IMR-90 (cell line): ENCODE results near the gene TMEM8B. TPM values are rescaled to one million over a fixed set of nuclear protein-coding genes. Genes with fewer than 3 reads are reported as not detected.

Experiments
- ATAC-seq: fragments of 200-7000 bp; cut with Tn5 transposase; 2 replicates; pipeline ENCODE4 v1.9.1; 2020; ENCODE audit warnings: low read depth, mild to moderate bottlenecking, moderate library complexity
- BruUV-seq: library from RNA; stranded (reverse); fragments of 400-500 nt; replicated peaks from 2 replicates; lab custom pipeline; 2021; lab: Mats Ljungman, UMichigan
- CTCF ChIA-PET: fragments of 300-600 bp; formaldehyde crosslinking; extraction: SDS; loops from one replicate; lab custom pipeline; 2021; ENCODE audit warnings: antibody characterized with exemption; lab: Yijun Ruan, JAX
- POLR2A ChIA-PET: fragments of 300-600 bp; sonication (Branson Sonifier 250); formaldehyde crosslinking; loops from one replicate; lab custom pipeline; 2022; ENCODE audit warnings: antibody characterized with exemption; ENCODE audit not compliant: unreplicated experiment; lab: Charles Lee
- DNase-seq: peaks from one replicate; pipeline ENCODE4 v3.0.0; 2013
- H2AFZ ChIP-seq: replicated peaks from 2 replicates; pipeline ENCODE3; 2013; ENCODE audit warnings: low read length, mild to moderate bottlenecking; ENCODE audit not compliant: poor library complexity
- H2AK5ac ChIP-seq: 2 replicates; pipeline ENCODE4 v1.6.1; 2013; ENCODE audit warnings: low read depth, low read length, inconsistent platforms
- H2AK9ac ChIP-seq: replicated peaks from 2 replicates; pipeline ENCODE3; 2013; ENCODE audit warnings: mild to moderate bottlenecking, low read depth, low read length, moderate library complexity; ENCODE audit not compliant: poor library complexity
- H2BK120ac ChIP-seq: 2 replicates; pipeline ENCODE4 v1.6.1; 2013; ENCODE audit warnings: low read depth, low read length, inconsistent platforms
- H2BK15ac ChIP-seq: 3 replicates; pipeline ENCODE4 v1.6.1; 2013; ENCODE audit warnings: low read depth, low read length, inconsistent platforms
- H2BK20ac ChIP-seq: 2 replicates; pipeline ENCODE4 v1.6.1; 2013; ENCODE audit warnings: low read depth, mild to moderate bottlenecking, inconsistent platforms, low read length, moderate library complexity
- H2BK5ac ChIP-seq: 2 replicates; pipeline ENCODE4 v1.6.1; 2013; ENCODE audit warnings: mild to moderate bottlenecking, low read depth, low read length, inconsistent platforms; ENCODE audit not compliant: poor library complexity, severe bottlenecking
- H3K14ac ChIP-seq: replicated peaks from 2 replicates; pipeline ENCODE4 v1.6.1; 2013; ENCODE audit warnings: low read depth, low read length, inconsistent platforms
- H3K18ac ChIP-seq: 2 replicates; pipeline ENCODE4 v1.6.1; 2013; ENCODE audit warnings: low read depth, low read length, control low read depth
- H3K23ac ChIP-seq: 2 replicates; pipeline ENCODE4 v1.6.1; 2013; ENCODE audit warnings: low read depth, low read length, inconsistent platforms
- H3K27ac ChIP-seq: 2 replicates; pipeline ENCODE4 v1.5.1; 2013; ENCODE audit warnings: mild to moderate bottlenecking, control low read depth, low read length; ENCODE audit not compliant: insufficient read depth
- H3K27me3 ChIP-seq: 2 replicates; pipeline ENCODE4 v1.6.1; 2013; ENCODE audit warnings: low read length; ENCODE audit not compliant: control insufficient read depth, insufficient read depth
- H3K36me3 ChIP-seq: 2 replicates; pipeline ENCODE4 v1.6.1; 2013; ENCODE audit warnings: low read length, mixed read lengths; ENCODE audit not compliant: control insufficient read depth, insufficient read depth
- H3K4ac ChIP-seq: 2 replicates; pipeline ENCODE4 v1.6.1; 2013; ENCODE audit warnings: low read depth, low read length, inconsistent platforms
- H3K4me1 ChIP-seq: 2 replicates; pipeline ENCODE4 v1.6.1; 2013; ENCODE audit warnings: low read length, mixed read lengths; ENCODE audit not compliant: control insufficient read depth, insufficient read depth
- H3K4me2 ChIP-seq: 2 replicates; pipeline ENCODE4 v1.6.1; 2013; ENCODE audit warnings: low read depth, mild to moderate bottlenecking, control low read depth, low read length, moderate library complexity
- H3K4me3 ChIP-seq: 2 replicates; pipeline ENCODE4 v1.5.1; 2013; ENCODE audit warnings: low read depth, mild to moderate bottlenecking, control low read depth, low read length, moderate library complexity; ENCODE audit not compliant: insufficient read depth
- H3K56ac ChIP-seq: 2 replicates; pipeline ENCODE4 v1.6.1; 2013; ENCODE audit warnings: low read length, inconsistent platforms; ENCODE audit not compliant: insufficient read depth; ENCODE audit errors: extremely low read depth
- H3K79me1 ChIP-seq, 2 experiments: 2 replicates each; pipeline ENCODE4 v1.6.1; 2013; ENCODE audit warnings: low read length in 2 of 2, inconsistent platforms in 1 of 2, low read depth in 1 of 2
- H3K9ac ChIP-seq: 2 replicates; pipeline ENCODE4 v1.6.1; 2013; ENCODE audit warnings: low read depth, low read length, control low read depth
- H3K9me1 ChIP-seq: 2 replicates; pipeline ENCODE4 v1.6.1; 2013; ENCODE audit warnings: low read length, inconsistent platforms; ENCODE audit not compliant: insufficient read depth
- H3K9me3 ChIP-seq: 2 replicates; pipeline ENCODE4 v1.6.1; 2013; ENCODE audit warnings: low read length; ENCODE audit not compliant: control insufficient read depth, insufficient read depth
- H4K20me1 ChIP-seq: 2 replicates; pipeline ENCODE4 v1.6.1; 2013; ENCODE audit warnings: low read length, inconsistent platforms; ENCODE audit not compliant: insufficient read depth
- H4K5ac ChIP-seq: 2 replicates; pipeline ENCODE4 v1.6.1; 2013; ENCODE audit warnings: mild to moderate bottlenecking, low read depth, low read length, control low read depth
- H4K8ac ChIP-seq, 2 experiments: 2 replicates each; pipeline ENCODE4 v1.6.1; 2013; ENCODE audit warnings: low read depth in 2 of 2, low read length in 2 of 2, control low read depth in 1 of 2, inconsistent platforms in 1 of 2
- H4K91ac ChIP-seq: 2 replicates; pipeline ENCODE4 v1.6.1; 2013; ENCODE audit warnings: low read depth, low read length, inconsistent platforms; ENCODE audit not compliant: insufficient read depth
- BHLHE40 ChIP-seq: fragments of 150-350 bp; IDR thresholded peaks from 2 replicates; pipeline ENCODE4 v1.6.1; 2016; ENCODE audit warnings: mild to moderate bottlenecking, low read depth, low read length
- CEBPB ChIP-seq: IDR thresholded peaks from 2 replicates; pipeline ENCODE4 v1.6.1; 2012; ENCODE audit warnings: low read depth, low read length, improper control_type of control experiment
- CHD1 ChIP-seq: IDR thresholded peaks from 2 replicates; pipeline ENCODE4 v1.6.1; 2012; ENCODE audit warnings: low read depth, low read length, improper control_type of control experiment
- CTCF ChIP-seq: conservative IDR thresholded peaks from 2 replicates; pipeline ENCODE4 v1.5.1; 2012; ENCODE audit warnings: mild to moderate bottlenecking, low read depth, low read length, improper control_type of control experiment
- ELK1 ChIP-seq: fragments of 150-350 bp; IDR thresholded peaks from 2 replicates; pipeline ENCODE4 v1.6.1; 2016; ENCODE audit warnings: low read depth, mild to moderate bottlenecking, low read length, moderate library complexity, borderline replicate concordance
- FOS ChIP-seq: fragments of 150-350 bp; IDR thresholded peaks from 2 replicates; pipeline ENCODE4 v1.6.1; 2016; ENCODE audit warnings: low read depth, low read length
- MAFK ChIP-seq: IDR thresholded peaks from 2 replicates; pipeline ENCODE4 v1.6.1; 2012; ENCODE audit warnings: low read depth, low read length, improper control_type of control experiment
- MAZ ChIP-seq: IDR thresholded peaks from 2 replicates; pipeline ENCODE4 v1.6.1; 2012; ENCODE audit warnings: low read depth, mild to moderate bottlenecking, low read length, improper control_type of control experiment, moderate library complexity, borderline replicate concordance
- MXI1 ChIP-seq: IDR thresholded peaks from 2 replicates; pipeline ENCODE4 v1.6.1; 2012; ENCODE audit warnings: low read depth, mild to moderate bottlenecking, low read length, moderate library complexity, borderline replicate concordance
- NFE2L2 ChIP-seq: fragments of 150-350 bp; IDR thresholded peaks from 2 replicates; pipeline ENCODE4 v1.6.1; 2016; ENCODE audit warnings: low read depth, mild to moderate bottlenecking, low read length
- POLR2A ChIP-seq: IDR thresholded peaks from 2 replicates; pipeline ENCODE4 v1.6.1; 2012; ENCODE audit warnings: mild to moderate bottlenecking, low read depth, low read length
- RAD21 ChIP-seq: IDR thresholded peaks from 2 replicates; pipeline ENCODE4 v1.6.1; 2012; ENCODE audit warnings: low read length, improper control_type of control experiment
- RCOR1 ChIP-seq: IDR thresholded peaks from 2 replicates; pipeline ENCODE4 v1.6.1; 2012; ENCODE audit warnings: mild to moderate bottlenecking, low read length, improper control_type of control experiment; ENCODE audit not compliant: insufficient replicate concordance
- SMC3 ChIP-seq: fragments of 150-350 bp; IDR thresholded peaks from 2 replicates; pipeline ENCODE4 v1.6.1; 2016; ENCODE audit warnings: low read depth, mild to moderate bottlenecking, antibody characterized with exemption, low read length, moderate library complexity
- USF2 ChIP-seq: fragments of 150-350 bp; IDR thresholded peaks from 2 replicates; pipeline ENCODE4 v1.6.1; 2017; ENCODE audit warnings: mild to moderate bottlenecking, antibody characterized with exemption, low read length, low read depth
- WGBS, 2 experiments: methylation state at CpG; one replicate each; pipeline versions ENCODE4 v1.1.5 to v1.1.7; 2013; ENCODE audit warnings: missing lambda C conversion rate in 2 of 2; ENCODE audit not compliant: insufficient read length in 1 of 2; ENCODE audit errors: extremely low coverage in 2 of 2; 5-methylcytosine and 5-hydroxymethylcytosine counted together
- dilution Hi-C: fragments of 300-500 bp; cut with HindIII; formaldehyde crosslinking; loops from one replicate; pipeline ENCODE4 v1.14.3; 2018; ENCODE audit warnings: low sequenced_read_pairs; ENCODE audit not compliant: unreplicated experiment
- in situ Hi-C: fragments of 300-500 bp; cut with MboI; formaldehyde crosslinking; loops from 3 replicates; pipeline ENCODE4 v1.14.3; 2019; ENCODE audit warnings: low sequenced_read_pairs, inconsistent platforms, mixed read lengths
- intact Hi-C: fragments of 100-400 bp; cut with micrococcal nuclease; formaldehyde crosslinking; loops from 2 replicates; pipeline ENCODE4 v1.10.0; 2022
- polyA plus RNA-seq, 3 experiments: library from polyadenylated mRNA; depleted of rRNA; stranded (reverse); fragments of >200 nt; gene quantifications; 2 replicates each; pipeline ENCODE4 v1.2.3, GENCODE V29; 2012; ENCODE audit warnings: low replicate concordance in 1 of 3
- total RNA-seq: library from RNA; depleted of rRNA; stranded (reverse); fragments of >200 nt; gene quantifications from 2 replicates; pipeline ENCODE4 v1.2.3, GENCODE V29; 2012

TMEM8B gene
- total and polyA plus RNA-seq, 2 of the 4 experiments (the other 2 are of a cell fraction): 0.72 to 8.3 TPM

- BruUV-seq: no TSS peak
- Histone ChIP-seq H3K36me3 (no peaks in the 10 kb centered on the region), H3K79me1 (peaks cover 21 to 34% of the 10 kb centered on the region in 2 experiments), H2AK5ac (no peak overlapping the region), H3K9ac (no peak overlapping the region), H3K14ac (no peak overlapping the region), H3K4me3 (no peak overlapping the region), H4K20me1 (no peaks in the 10 kb centered on the region), H2BK15ac (no peak overlapping the region), H3K9me1 (peaks cover 24% of the 10 kb centered on the region), H4K91ac (no peak overlapping the region), H2AFZ (peak overlapping the region; percentile 93), H3K9me3 (no peaks in the 10 kb centered on the region), H2AK9ac (no peak overlapping the region), H3K27ac (no peak overlapping the region), H3K18ac (no peak overlapping the region), H3K4me1 (peaks cover 27% of the 10 kb centered on the region), H2BK5ac (no peak overlapping the region), H3K56ac (no peak overlapping the region), H4K8ac (no peak overlapping the region), H2BK120ac (no peak overlapping the region), H2BK20ac (no peak overlapping the region), H4K5ac (no peak overlapping the region), H3K27me3 (peaks cover 10% of the 10 kb centered on the region), H3K23ac (no peak overlapping the region), H3K4ac (no peak overlapping the region), H3K4me2 (no peak overlapping the region)
- dilution Hi-C loops: no loop called here
- DNase-seq (no peak), ATAC-seq (no peak)
- intact Hi-C loops: loop anchor here (1.0 to 2.0 kb wide), 5 partner anchors 23 to 155 kb away; partner anchors contain the start of gene SPAG8
- no CpG with 5 or more reads among the region's 4 CpGs for WGBS, 2 experiments
- no peak for TF ChIP-seq CEBPB
- TF ChIP-seq RAD21: no peak
- no peak for TF ChIP-seq NFE2L2
- no peak for TF ChIP-seq MXI1
- TF ChIP-seq MAZ: no peak
- TF ChIP-seq FOS: no peak
- TF ChIP-seq ELK1: no peak
- no peak for TF ChIP-seq CTCF
- TF ChIP-seq RCOR1: no peak
- no peak for TF ChIP-seq MAFK
- no peak for TF ChIP-seq SMC3
- no peak for TF ChIP-seq USF2
- TF ChIP-seq BHLHE40: no peak
- TF ChIP-seq POLR2A: no peak
- TF ChIP-seq CHD1: no peak
- ChIA-PET CTCF (interaction anchor here (0.6 to 2.1 kb wide), 23 partner anchors 13 to 240 kb away, joined by 3 to 25 read pairs (median 3); partner anchors contain the start of genes OR13J1 and SPAG8), POLR2A (interaction anchor here (0.8 kb wide), 1 partner anchor 92 kb away, joined by 3 read pairs; no protein-coding TSS in a partner anchor)
- in situ Hi-C loops: no loop called here
These were observed 39.0 kb upstream of the TMEM8B start for GRCh38 chr9:35790025-35790384.
